Kasumi-1 (cell line): ENCODE measurements around the gene FHOD1.

Experiments used
- DNase-seq, 2 experiments: peaks; one replicate each; lab custom pipeline; 2025; lab: John Stamatoyannopoulos, UW

The FHOD1 gene

GRCh38 chr16:67247192-67248072 is at the start of gene FHOD1:
Gene FHOD1, minus strand, starts transcription at chr16:67247481. Its CDS starts 71 bp downstream, at chr16:67247410.
- DNase-seq = peak; percentile 92 to 94

- DNase-seq = no peak
Observed at GRCh38 chr16:67296420-67296819, 49.1 kb upstream of the FHOD1 start.

- no peak for DNase-seq
Observed at GRCh38 chr16:67294938-67295361, 47.7 kb upstream of the FHOD1 start.

GRCh38 chr16:67294171-67294757 is 47.0 kb upstream of the FHOD1 start:
- DNase-seq = no peak

GRCh38 chr16:67291461-67291860 is 44.2 kb upstream of the FHOD1 start:
- no peak for DNase-seq

GRCh38 chr16:67287960-67288359 is 40.7 kb upstream of the FHOD1 start:
- DNase-seq = no peak

GRCh38 chr16:67286441-67287235 is 39.4 kb upstream of the FHOD1 start:
- no peak for DNase-seq

- no peak for DNase-seq
Observed at GRCh38 chr16:67284699-67285646, 37.7 kb upstream of the FHOD1 start.

- no peak for DNase-seq
Observed at GRCh38 chr16:67283826-67284555, 36.7 kb upstream of the FHOD1 start.

- DNase-seq = no peak
Observed at GRCh38 chr16:67283039-67283825, 36.0 kb upstream of the FHOD1 start.

- no peak for DNase-seq
Observed at GRCh38 chr16:67282447-67282805, 35.1 kb upstream of the FHOD1 start.

- DNase-seq = no peak
Observed at GRCh38 chr16:67281536-67282446, 34.5 kb upstream of the FHOD1 start.

GRCh38 chr16:67280090-67281015 is 33.1 kb upstream of the FHOD1 start:
- DNase-seq = no peak

- peak; percentile 61 to 73 for DNase-seq
Observed at GRCh38 chr16:67279296-67280089, 32.2 kb upstream of the FHOD1 start, which contains the start of gene PLEKHG4. Gene PLEKHG4, plus strand, starts transcription at chr16:67279532. Its CDS starts 513 bp downstream, at chr16:67280045.

GRCh38 chr16:67278773-67279295 is 31.6 kb upstream of the FHOD1 start:
- DNase-seq = peak; percentile 25 to 36

GRCh38 chr16:67277999-67278772 is 30.9 kb upstream of the FHOD1 start:
- DNase-seq = no peak
